Esophagus muscularis mucosa (tissue), 3 donors: ENCODE measurements around the gene OR51S1.

Experiments
- POLR2A ChIP-seq: fragments of 450-650 bp; IDR thresholded peaks from one replicate; pipeline ENCODE4 v1.6.1; 2017; ENCODE audit warnings: antibody characterized with exemption, moderate library complexity, mild to moderate bottlenecking, low read depth
- POLR2AphosphoS5 ChIP-seq, 2 donors: sonication (generic); formaldehyde crosslinking; IDR thresholded peaks; one replicate each; pipeline ENCODE4 v1.6.1; 2017; ENCODE audit warnings: antibody characterized with exemption in 2 of 2
- TF ChIP-seq, protein P1 (sequence below), 3 experiments: fragments of 200-600 bp in 2 of 3; fragments of 450-650 bp in 1 of 3; sonication (generic) in 2 of 3; IDR thresholded peaks; one replicate each; pipeline ENCODE4 v1.5.1; 2017 to 2019; ENCODE audit warnings: antibody characterized with exemption in 3 of 3, mild to moderate bottlenecking in 2 of 3, moderate library complexity in 1 of 3

DNA sequence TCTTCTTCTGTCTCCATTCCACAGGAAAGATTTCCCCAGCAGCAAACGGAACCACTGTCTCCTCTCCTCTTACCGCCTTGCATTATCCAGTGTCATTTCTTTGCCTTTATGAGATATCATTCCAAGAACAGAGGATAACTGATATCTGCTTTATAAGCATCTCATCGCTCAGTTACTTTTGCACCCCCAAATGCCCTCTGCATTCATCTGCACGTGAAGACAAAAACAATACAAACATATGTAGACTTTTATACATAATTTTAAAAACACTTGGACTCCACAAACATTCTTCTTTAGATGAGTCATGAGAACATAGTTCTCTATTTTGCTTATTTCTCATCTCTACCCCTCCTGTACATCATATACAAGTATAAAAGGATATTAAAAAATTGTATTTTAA, 32.2 kb upstream of the OR51S1 start:
- TF ChIP-seq, protein P1, sequence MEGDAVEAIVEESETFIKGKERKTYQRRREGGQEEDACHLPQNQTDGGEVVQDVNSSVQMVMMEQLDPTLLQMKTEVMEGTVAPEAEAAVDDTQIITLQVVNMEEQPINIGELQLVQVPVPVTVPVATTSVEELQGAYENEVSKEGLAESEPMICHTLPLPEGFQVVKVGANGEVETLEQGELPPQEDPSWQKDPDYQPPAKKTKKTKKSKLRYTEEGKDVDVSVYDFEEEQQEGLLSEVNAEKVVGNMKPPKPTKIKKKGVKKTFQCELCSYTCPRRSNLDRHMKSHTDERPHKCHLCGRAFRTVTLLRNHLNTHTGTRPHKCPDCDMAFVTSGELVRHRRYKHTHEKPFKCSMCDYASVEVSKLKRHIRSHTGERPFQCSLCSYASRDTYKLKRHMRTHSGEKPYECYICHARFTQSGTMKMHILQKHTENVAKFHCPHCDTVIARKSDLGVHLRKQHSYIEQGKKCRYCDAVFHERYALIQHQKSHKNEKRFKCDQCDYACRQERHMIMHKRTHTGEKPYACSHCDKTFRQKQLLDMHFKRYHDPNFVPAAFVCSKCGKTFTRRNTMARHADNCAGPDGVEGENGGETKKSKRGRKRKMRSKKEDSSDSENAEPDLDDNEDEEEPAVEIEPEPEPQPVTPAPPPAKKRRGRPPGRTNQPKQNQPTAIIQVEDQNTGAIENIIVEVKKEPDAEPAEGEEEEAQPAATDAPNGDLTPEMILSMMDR (IDR thresholded peaks at IDR 0.05), result no peak
- TF ChIP-seq POLR2AphosphoS5 (IDR thresholded peaks at IDR 0.05), result no peak
- TF ChIP-seq POLR2A, result no peak
